ENCODE measurements around the gene NSRP1. TPM values are rescaled to one million over a fixed set of nuclear protein-coding genes. Genes with fewer than 3 reads are reported as not detected.
"Not testable (repeated sequence)": the region's sequence is repeated elsewhere in the genome, so short reads cannot be mapped to it uniquely, and the experiment has no call there.

Gene NSRP1
- total RNA-seq, 1 donor from 2014 or later, result 28.2 TPM

DNA sequence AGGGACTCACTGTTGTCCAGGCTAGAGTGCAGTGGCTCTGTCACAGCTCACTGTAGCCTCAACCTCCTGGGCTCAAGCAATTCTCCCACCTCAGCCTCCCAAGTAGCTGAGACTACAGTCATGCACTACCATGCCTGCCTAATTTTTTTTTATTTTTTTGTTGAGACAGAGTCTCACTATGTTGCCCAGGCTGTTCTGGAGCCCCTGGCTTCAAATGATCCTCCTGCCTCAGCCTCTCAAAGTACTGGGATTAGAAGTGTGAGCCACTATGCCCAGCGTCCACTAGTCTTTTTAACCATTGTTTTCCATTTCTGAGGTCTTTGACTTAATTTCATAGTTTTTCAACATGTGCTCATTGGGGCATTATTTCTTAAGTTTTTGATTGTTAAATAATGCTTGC is 13.5 kb downstream of the NSRP1 start:
- no peak for DNase-seq (ENCODE audit: low read depth, low spot score)
- TF ChIP-seq, protein P1, sequence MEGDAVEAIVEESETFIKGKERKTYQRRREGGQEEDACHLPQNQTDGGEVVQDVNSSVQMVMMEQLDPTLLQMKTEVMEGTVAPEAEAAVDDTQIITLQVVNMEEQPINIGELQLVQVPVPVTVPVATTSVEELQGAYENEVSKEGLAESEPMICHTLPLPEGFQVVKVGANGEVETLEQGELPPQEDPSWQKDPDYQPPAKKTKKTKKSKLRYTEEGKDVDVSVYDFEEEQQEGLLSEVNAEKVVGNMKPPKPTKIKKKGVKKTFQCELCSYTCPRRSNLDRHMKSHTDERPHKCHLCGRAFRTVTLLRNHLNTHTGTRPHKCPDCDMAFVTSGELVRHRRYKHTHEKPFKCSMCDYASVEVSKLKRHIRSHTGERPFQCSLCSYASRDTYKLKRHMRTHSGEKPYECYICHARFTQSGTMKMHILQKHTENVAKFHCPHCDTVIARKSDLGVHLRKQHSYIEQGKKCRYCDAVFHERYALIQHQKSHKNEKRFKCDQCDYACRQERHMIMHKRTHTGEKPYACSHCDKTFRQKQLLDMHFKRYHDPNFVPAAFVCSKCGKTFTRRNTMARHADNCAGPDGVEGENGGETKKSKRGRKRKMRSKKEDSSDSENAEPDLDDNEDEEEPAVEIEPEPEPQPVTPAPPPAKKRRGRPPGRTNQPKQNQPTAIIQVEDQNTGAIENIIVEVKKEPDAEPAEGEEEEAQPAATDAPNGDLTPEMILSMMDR (conservative IDR thresholded peaks at IDR 0.05), result no peak
- Mint-ChIP-seq H3K27me3 (ENCODE audit: low read depth) (no peaks in the 10 kb centered on the region), H3K4me1 (peaks cover 15% of the 10 kb centered on the region), H3K27ac (ENCODE audit: unreplicated experiment) (no peak overlapping the region), H3K4me3 (no peak overlapping the region), H3K36me3 (ENCODE audit: low read depth) (peaks cover 18% of the 10 kb centered on the region), H3K9me3 (no peaks in the 10 kb centered on the region)

DNA sequence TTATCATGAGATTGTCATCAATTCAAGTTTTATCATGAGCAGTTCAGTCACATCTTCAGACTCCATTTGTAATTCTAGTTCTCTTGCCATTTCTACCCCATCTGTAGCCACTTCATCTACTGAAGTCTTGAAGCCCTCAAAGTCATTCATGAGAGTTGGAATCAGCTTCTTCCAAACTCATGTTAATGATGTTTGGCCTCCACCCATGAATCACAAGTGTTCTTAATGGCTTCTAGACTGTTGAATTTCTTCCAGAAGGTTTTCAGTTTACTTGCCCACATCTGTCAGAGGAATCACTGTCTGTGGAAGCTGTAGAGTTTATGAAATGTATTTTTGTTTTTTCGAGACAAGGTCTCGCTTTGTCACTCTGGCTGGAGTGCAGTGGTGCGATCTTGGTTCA is 16.0 kb downstream of the NSRP1 start:
- H3K4me1 Mint-ChIP-seq, result peaks cover 10% of the 10 kb centered on the region
- TF ChIP-seq, protein P1 (conservative IDR thresholded peaks at IDR 0.05), result no peak
- peaks cover 18% of the 10 kb centered on the region for H3K36me3 Mint-ChIP-seq (ENCODE audit: low read depth)
- H3K27ac Mint-ChIP-seq (ENCODE audit: unreplicated experiment), result no peak overlapping the region
- no peaks in the 10 kb centered on the region for H3K27me3 Mint-ChIP-seq (ENCODE audit: low read depth)
- H3K9me3 Mint-ChIP-seq, result no peaks in the 10 kb centered on the region
- no peak overlapping the region for H3K4me3 Mint-ChIP-seq
- no peak for DNase-seq (ENCODE audit: low read depth, low spot score)

DNA sequence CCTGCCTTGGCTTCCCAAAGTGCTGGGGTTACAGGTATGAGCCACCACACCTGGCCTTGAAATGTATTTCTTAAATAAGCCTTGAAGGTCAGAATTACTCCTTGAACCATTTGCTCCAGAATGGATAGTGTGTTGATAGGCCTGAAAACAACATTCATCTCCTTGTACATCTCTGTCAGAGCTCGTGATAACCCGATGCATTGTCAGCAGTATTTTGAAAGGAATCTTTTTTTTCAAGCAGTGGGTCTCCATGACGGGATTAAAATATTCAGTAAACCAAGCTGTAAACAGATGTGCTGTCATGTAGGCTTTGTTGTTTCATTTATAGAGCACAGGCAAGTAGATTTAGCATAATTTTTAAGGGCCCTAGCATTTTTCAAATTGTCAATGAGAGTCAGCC is 16.6 kb downstream of the NSRP1 start:
- H3K27ac Mint-ChIP-seq (ENCODE audit: unreplicated experiment), result no peak overlapping the region
- peaks cover 10% of the 10 kb centered on the region for H3K4me1 Mint-ChIP-seq
- no peaks in the 10 kb centered on the region for H3K27me3 Mint-ChIP-seq (ENCODE audit: low read depth)
- no peaks in the 10 kb centered on the region for H3K9me3 Mint-ChIP-seq
- H3K4me3 Mint-ChIP-seq, result no peak overlapping the region
- peaks cover 18% of the 10 kb centered on the region for H3K36me3 Mint-ChIP-seq (ENCODE audit: low read depth)
- no peak for DNase-seq (ENCODE audit: low read depth, low spot score)
- TF ChIP-seq, protein P1 (conservative IDR thresholded peaks at IDR 0.05), result no peak

DNA sequence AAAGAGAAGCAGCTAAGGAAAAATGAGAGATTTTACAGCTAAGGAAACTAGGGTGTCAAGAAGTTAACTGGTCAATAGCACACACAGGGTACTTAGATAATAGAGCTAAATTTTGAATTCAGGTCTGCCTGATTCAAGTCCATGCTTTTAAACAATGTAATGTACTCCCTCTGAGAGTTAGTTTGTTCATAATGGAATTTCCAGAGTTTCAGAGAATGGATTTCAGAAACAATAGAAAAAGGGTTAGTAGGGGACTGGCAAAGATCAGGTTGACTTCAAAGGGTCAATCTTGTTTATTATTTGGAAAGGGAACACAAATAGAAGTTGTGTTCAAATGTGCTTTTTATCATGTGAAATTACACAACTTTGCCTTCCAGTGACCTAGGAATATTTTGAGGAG is 17.9 kb downstream of the NSRP1 start:
- Mint-ChIP-seq H3K4me1 (peaks cover 10% of the 10 kb centered on the region), H3K36me3 (ENCODE audit: low read depth) (peaks cover 21% of the 10 kb centered on the region), H3K27ac (ENCODE audit: unreplicated experiment) (no peak overlapping the region), H3K4me3 (no peak overlapping the region), H3K27me3 (ENCODE audit: low read depth) (no peaks in the 10 kb centered on the region), H3K9me3 (no peaks in the 10 kb centered on the region)
- TF ChIP-seq, protein P1 (conservative IDR thresholded peaks at IDR 0.05), result no peak
- DNase-seq (ENCODE audit: low read depth, low spot score), result no peak

DNA sequence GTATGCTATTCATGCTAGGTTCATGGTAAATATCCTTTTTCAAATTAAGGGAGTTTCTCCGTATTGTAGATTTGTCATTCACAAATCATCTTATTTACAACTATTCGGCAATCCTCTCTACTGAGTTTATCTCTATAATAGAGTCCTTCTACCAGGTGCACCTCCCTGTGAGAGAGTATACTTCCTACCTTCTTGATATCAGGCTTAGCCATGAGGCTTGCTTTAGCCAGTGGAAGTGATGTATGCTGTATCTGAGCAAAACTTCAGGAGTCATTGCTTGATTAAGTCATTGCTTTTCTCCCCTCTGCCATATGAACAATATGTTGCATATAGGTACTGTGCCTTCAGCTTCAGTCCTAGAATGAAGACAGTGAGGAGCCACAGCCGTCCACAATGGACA is 20.5 kb downstream of the NSRP1 start:
- Mint-ChIP-seq H3K27me3 (ENCODE audit: low read depth) (no peaks in the 10 kb centered on the region), H3K4me1 (peaks cover 10% of the 10 kb centered on the region), H3K4me3 (no peak overlapping the region), H3K36me3 (ENCODE audit: low read depth) (peaks cover 21% of the 10 kb centered on the region), H3K27ac (ENCODE audit: unreplicated experiment) (no peak overlapping the region), H3K9me3 (no peaks in the 10 kb centered on the region)
- TF ChIP-seq, protein P1 (conservative IDR thresholded peaks at IDR 0.05), result no peak
- no peak for DNase-seq (ENCODE audit: low read depth, low spot score)

DNA sequence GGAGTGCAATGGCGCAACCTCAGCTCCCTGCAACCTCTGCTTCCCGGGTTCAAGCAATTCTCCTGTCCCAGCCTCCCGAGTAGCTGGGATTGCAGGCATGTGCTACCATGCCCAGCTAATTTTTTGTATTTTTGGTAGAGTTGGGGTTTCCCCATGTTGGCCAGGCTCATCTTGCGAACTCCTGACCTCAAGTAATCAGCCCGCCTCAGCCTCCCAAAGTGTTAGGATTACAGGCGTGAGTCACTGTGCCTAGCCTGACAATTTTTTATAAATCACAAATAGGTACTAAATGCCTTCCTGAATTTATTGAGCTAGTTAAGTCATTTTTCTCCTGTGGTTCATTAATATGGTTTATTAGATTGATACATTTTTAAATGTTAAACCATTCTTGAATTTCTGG is 31.2 kb downstream of the NSRP1 start:
- H3K27ac Mint-ChIP-seq (ENCODE audit: unreplicated experiment); H3K4me1 Mint-ChIP-seq; H3K9me3 Mint-ChIP-seq; H3K4me3 Mint-ChIP-seq; H3K27me3 Mint-ChIP-seq (ENCODE audit: low read depth); H3K36me3 Mint-ChIP-seq (ENCODE audit: low read depth); DNase-seq (ENCODE audit: low read depth, low spot score): not testable (repeated sequence)

Measured in neural crest cell (in vitro differentiated cells).